Liver (tissue), 9 donors: ENCODE measurements around the gene EPHA5. TPM values are rescaled to one million over a fixed set of nuclear protein-coding genes. Genes with fewer than 3 reads are reported as not detected.

Experiments used
- DNase-seq: peaks from one replicate; pipeline ENCODE4 v3.0.0-alpha.2; 2017; ENCODE audit warnings: low spot score
- H3K27ac ChIP-seq, 2 donors: one replicate each; pipeline ENCODE4 v1.7.0; 2013; ENCODE audit warnings: inconsistent platforms in 2 of 2, low read length in 2 of 2, control low read depth in 1 of 2, low read depth in 1 of 2, mild to moderate bottlenecking in 1 of 2
- H3K27me3 ChIP-seq, 4 donors: one replicate each; pipeline versions ENCODE4 v1.6.1 to v1.7.0; 2013; ENCODE audit warnings: low read length in 3 of 4, inconsistent platforms in 1 of 4, mild to moderate bottlenecking in 1 of 4, moderate library complexity in 1 of 4; ENCODE audit not compliant: control insufficient read depth in 4 of 4, insufficient read depth in 4 of 4
- H3K36me3 ChIP-seq, 4 donors: one replicate each; pipeline versions ENCODE4 v1.6.1 to v1.7.0; 2013; ENCODE audit warnings: low read length in 3 of 4, mild to moderate bottlenecking in 3 of 4, low read depth in 1 of 4, moderate library complexity in 1 of 4; ENCODE audit not compliant: control insufficient read depth in 4 of 4, insufficient read depth in 3 of 4
- H3K4me1 ChIP-seq, 4 donors: one replicate each; pipeline versions ENCODE4 v1.6.1 to v1.7.0; 2013; ENCODE audit warnings: low read length in 3 of 4, mild to moderate bottlenecking in 3 of 4, moderate library complexity in 1 of 4; ENCODE audit not compliant: control insufficient read depth in 4 of 4, insufficient read depth in 4 of 4
- H3K4me3 ChIP-seq, 3 donors: one replicate each; pipeline versions ENCODE4 v1.6.1 to v1.7.0; 2013; ENCODE audit warnings: low read length in 3 of 3, control low read depth in 1 of 3, low read depth in 1 of 3, mild to moderate bottlenecking in 1 of 3
- H3K9ac ChIP-seq, 2 donors: one replicate each; pipeline ENCODE4 v1.7.0; 2013; ENCODE audit warnings: low read length in 2 of 2, mild to moderate bottlenecking in 2 of 2, moderate library complexity in 2 of 2, control low read depth in 1 of 2, low read depth in 1 of 2
- H3K9me3 ChIP-seq, 4 donors: one replicate each; pipeline versions ENCODE4 v1.6.1 to v1.7.0; 2013; ENCODE audit warnings: low read length in 3 of 4; ENCODE audit not compliant: control insufficient read depth in 4 of 4
- ATF3 ChIP-seq: IDR thresholded peaks from 2 replicates; pipeline ENCODE4 v1.6.1; 2016; ENCODE audit warnings: antibody characterized with exemption
- CTCF ChIP-seq: fragments of 150-350 bp; IDR thresholded peaks from 2 replicates; pipeline ENCODE4 v1.5.1; 2017; ENCODE audit warnings: improper control_type of control experiment, low read depth, low read length; ENCODE audit not compliant: missing input control
- EGR1 ChIP-seq, 2 donors: IDR thresholded peaks; 2 replicates each; pipeline ENCODE4 v1.6.1; 2016 to 2018; ENCODE audit warnings: antibody characterized with exemption in 2 of 2, low read depth in 2 of 2
- FOXA1 ChIP-seq: IDR thresholded peaks from 2 replicates; pipeline ENCODE4 v1.6.1; 2016; ENCODE audit warnings: antibody characterized with exemption
- GABPA ChIP-seq, 2 donors: IDR thresholded peaks in 1 of 2; conservative IDR thresholded peaks in 1 of 2; 2 replicates each; pipeline ENCODE4 v1.6.1; 2016; ENCODE audit warnings: antibody characterized with exemption in 2 of 2, mild to moderate bottlenecking in 1 of 2, moderate library complexity in 1 of 2
- HNF4A ChIP-seq, 2 donors: conservative IDR thresholded peaks; 2 replicates each; pipeline ENCODE4 v1.6.1; 2016; ENCODE audit warnings: antibody characterized with exemption in 2 of 2, mild to moderate bottlenecking in 2 of 2
- HNF4G ChIP-seq: IDR thresholded peaks from 2 replicates; pipeline ENCODE4 v1.6.1; 2016; ENCODE audit warnings: antibody characterized with exemption
- JUND ChIP-seq, 2 donors: IDR thresholded peaks; 2 replicates each; pipeline ENCODE4 v1.6.1; 2016; ENCODE audit warnings: antibody characterized with exemption in 2 of 2
- MAX ChIP-seq: IDR thresholded peaks from 2 replicates; pipeline ENCODE4 v1.6.1; 2016; ENCODE audit warnings: antibody characterized with exemption
- NR2F2 ChIP-seq: IDR thresholded peaks from 2 replicates; pipeline ENCODE4 v1.6.1; 2016; ENCODE audit warnings: antibody characterized with exemption
- RAD21 ChIP-seq, 2 donors: IDR thresholded peaks; 2 replicates each; pipeline ENCODE4 v1.6.1; 2016; ENCODE audit warnings: antibody characterized with exemption in 2 of 2, mild to moderate bottlenecking in 2 of 2
- REST ChIP-seq: IDR thresholded peaks from 2 replicates; pipeline ENCODE4 v1.6.1; 2016; ENCODE audit warnings: antibody characterized with exemption, mild to moderate bottlenecking
- SP1 ChIP-seq: IDR thresholded peaks from 2 replicates; pipeline ENCODE4 v1.6.1; 2018; ENCODE audit warnings: antibody characterized with exemption, mild to moderate bottlenecking
- ZBTB33 ChIP-seq: IDR thresholded peaks from 2 replicates; pipeline ENCODE4 v1.6.1; 2016; ENCODE audit warnings: antibody characterized with exemption
- WGBS: extraction: QIAGEN DNeasy Blood & Tissue Kit; methylation state at CpG from one replicate; pipeline ENCODE4 v1.1.7; 2013; 5-methylcytosine and 5-hydroxymethylcytosine counted together
- polyA plus RNA-seq, 2 donors: library from polyadenylated mRNA; stranded (reverse) in 1 of 2; unstranded in 1 of 2; fragments of 200-250 nt in 1 of 2; fragments of >200 nt in 1 of 2; fragmentation: Nextera tagmentation in 1 of 2; extraction: Ambion mirVana in 1 of 2; gene quantifications; one replicate each; pipeline versions ENCODE4 v1.2.1 to v1.2.3, GENCODE V29; 2013 to 2015
- total RNA-seq, 2 donors: library from RNA; depleted of rRNA; stranded (reverse); fragments of >200 nt; gene quantifications; one replicate each; pipeline ENCODE4 v1.2.3, GENCODE V29; 2014
- donor health status: healthy.
- donor health status: healthy.
- donor health status: healthy.
- donor health status: healthy.
- donor health status: healthy.

The EPHA5 gene
- total and polyA plus RNA-seq, 4 donors = not detected

GRCh38 chr4:65561164-65561563 is 109.1 kb downstream of the EPHA5 start:
- Histone ChIP-seq H3K4me3 (no peak overlapping the region), H3K4me1 (no peaks in the 10 kb centered on the region), H3K27ac (no peak overlapping the region), H3K27me3 (no peaks in the 10 kb centered on the region), H3K36me3 (no peaks in the 10 kb centered on the region), H3K9me3 (no peaks in the 10 kb centered on the region), H3K9ac (no peak overlapping the region)
- DNase-seq = no peak
- WGBS = 5% methylated on average over 2 of the region's 2 CpGs
- TF ChIP-seq SP1 = no peak
- TF ChIP-seq EGR1 (IDR thresholded peaks at IDR 0.05; ENCODE audit: low read depth in 2 of 2) = no peak
- TF ChIP-seq MAX = no peak
- TF ChIP-seq REST = no peak
- TF ChIP-seq HNF4A (conservative IDR thresholded peaks at IDR 0.05) = no peak
- no peak for TF ChIP-seq GABPA (IDR thresholded peaks at IDR 0.05 in 1 of 2, conservative IDR thresholded peaks at IDR 0.05 in 1 of 2)
- TF ChIP-seq HNF4G = no peak
- TF ChIP-seq FOXA1 = no peak

GRCh38 chr4:65559270-65559669 is 111.0 kb downstream of the EPHA5 start:
- TF ChIP-seq REST (no peak), CTCF (no peak), EGR1 (IDR thresholded peaks at IDR 0.05; ENCODE audit: low read depth in 2 of 2) (no peak), SP1 (no peak), JUND (IDR thresholded peaks at IDR 0.05) (no peak), FOXA1 (no peak), HNF4A (conservative IDR thresholded peaks at IDR 0.05) (no peak), RAD21 (IDR thresholded peaks at IDR 0.05) (no peak), NR2F2 (no peak), ATF3 (no peak), ZBTB33 (no peak)
- Histone ChIP-seq H3K27ac (no peak overlapping the region), H3K4me1 (no peaks in the 10 kb centered on the region), H3K9me3 (no peaks in the 10 kb centered on the region), H3K27me3 (no peaks in the 10 kb centered on the region), H3K9ac (no peak overlapping the region), H3K36me3 (no peaks in the 10 kb centered on the region), H3K4me3 (no peak overlapping the region)
- no peak for DNase-seq
- 18% methylated on average over 4 of the region's 4 CpGs for WGBS
